Measurements from ENCODE around the gene FRMD3.

DNA sequence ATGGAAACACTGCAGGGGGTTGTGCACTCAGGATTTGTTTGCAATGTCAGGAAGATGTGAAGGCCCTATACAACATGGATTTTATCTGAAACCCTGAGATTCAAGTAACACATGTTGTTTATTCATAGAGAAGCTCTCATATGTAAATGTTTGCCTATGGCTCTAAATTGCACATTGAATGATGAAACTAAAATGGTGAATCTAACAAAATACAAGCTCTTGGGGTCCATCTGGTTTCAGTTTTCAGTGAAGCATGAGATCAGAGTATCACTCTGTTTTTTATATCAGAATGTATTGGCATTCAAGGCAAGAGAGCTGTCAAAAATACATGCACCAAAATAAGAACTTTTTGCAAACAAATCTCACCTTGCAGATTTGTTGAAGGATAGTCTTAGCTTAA lies 19.6 kb upstream of the FRMD3 start:
- TF ChIP-seq, protein P1, sequence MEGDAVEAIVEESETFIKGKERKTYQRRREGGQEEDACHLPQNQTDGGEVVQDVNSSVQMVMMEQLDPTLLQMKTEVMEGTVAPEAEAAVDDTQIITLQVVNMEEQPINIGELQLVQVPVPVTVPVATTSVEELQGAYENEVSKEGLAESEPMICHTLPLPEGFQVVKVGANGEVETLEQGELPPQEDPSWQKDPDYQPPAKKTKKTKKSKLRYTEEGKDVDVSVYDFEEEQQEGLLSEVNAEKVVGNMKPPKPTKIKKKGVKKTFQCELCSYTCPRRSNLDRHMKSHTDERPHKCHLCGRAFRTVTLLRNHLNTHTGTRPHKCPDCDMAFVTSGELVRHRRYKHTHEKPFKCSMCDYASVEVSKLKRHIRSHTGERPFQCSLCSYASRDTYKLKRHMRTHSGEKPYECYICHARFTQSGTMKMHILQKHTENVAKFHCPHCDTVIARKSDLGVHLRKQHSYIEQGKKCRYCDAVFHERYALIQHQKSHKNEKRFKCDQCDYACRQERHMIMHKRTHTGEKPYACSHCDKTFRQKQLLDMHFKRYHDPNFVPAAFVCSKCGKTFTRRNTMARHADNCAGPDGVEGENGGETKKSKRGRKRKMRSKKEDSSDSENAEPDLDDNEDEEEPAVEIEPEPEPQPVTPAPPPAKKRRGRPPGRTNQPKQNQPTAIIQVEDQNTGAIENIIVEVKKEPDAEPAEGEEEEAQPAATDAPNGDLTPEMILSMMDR (IDR thresholded peaks at IDR 0.05), result no peak
- TF ChIP-seq POLR2A (IDR thresholded peaks at IDR 0.05), result no peak
